G401 (cell line): Measurements from ENCODE around the gene ST6GAL2. TPM values are rescaled to one million over a fixed set of nuclear protein-coding genes. Genes with fewer than 3 reads are reported as not detected.

Experiments used
- DNase-seq: peaks from one replicate; pipeline ENCODE4 v3.0.0-alpha.2; 2015; ENCODE audit warnings: low spot score
- in situ Hi-C: cut with HindIII; loops from 2 replicates; pipeline ENCODE4 v1.10.0; 2016; ENCODE audit warnings: low sequenced_read_pairs, mixed read lengths
- total RNA-seq: library from RNA; depleted of rRNA; stranded (reverse); fragments of >200 nt; shearing (Covaris generic); gene quantifications from 2 replicates; pipeline ENCODE4 v1.2.3, GENCODE V29; 2014; rRNA removed

ST6GAL2 gene
- total RNA-seq, result not detected in 2 replicates

GRCh38 chr2:106885971-106886915 is at the start of gene ST6GAL2:
Gene ST6GAL2 (minus strand): TSS chr2:106886167. CDS start chr2:106843977, 42,190 bp downstream.
- in situ Hi-C loops, result no loop called here

DNA sequence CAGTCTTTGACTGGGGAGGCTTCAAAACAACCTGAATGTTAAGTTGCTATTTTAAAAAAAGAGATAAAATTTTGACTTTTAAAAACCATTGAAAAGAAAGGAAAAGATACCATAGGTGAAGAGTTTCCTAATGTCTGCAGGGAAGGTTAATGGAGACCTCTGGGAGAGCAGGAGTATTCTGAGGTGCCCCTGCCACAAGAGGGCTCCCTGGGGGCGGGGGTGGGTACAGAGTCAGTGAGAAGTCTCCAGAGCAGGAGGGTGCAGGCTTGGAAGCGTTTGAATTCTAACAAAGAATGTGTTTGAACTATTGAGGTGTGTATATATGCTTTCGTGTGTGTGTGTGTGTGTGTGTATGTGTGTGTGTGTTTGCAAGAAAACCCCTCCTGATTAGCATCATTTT is 46.7 kb upstream of the ST6GAL2 start:
- in situ Hi-C loops, result no loop called here
- DNase-seq, result no peak

More at GRCh38 chr2:106885971-106886915, at the start of gene ST6GAL2:
- DNase-seq, result no peak

DNA sequence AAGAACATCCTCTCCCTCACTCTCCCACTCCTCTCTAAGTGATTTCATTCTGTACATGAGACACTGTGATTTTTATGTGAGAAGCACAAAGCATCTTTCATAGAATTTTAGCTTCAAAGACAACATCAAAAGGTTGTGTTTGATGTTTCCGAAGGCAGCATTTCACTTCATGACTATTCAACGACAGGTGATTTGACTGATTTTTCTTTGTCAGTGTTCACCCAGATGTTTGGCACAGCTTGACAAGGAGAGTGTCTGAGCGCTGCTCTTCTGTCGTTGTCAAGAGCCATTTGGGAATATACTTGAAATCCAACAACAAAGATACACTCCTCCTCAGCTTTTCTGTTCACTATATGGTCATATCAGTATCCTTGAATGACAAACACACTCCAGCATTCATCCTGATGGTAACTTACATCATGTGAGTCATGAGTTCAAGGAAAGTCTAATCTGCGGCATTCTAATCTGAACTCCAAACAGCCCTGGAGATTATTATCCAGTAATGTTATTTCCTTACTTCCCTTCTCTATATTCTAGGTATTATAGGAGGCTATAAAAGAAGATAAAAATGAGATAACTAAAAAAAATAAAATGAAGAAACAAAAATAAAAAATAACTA is 45.9 kb upstream of the ST6GAL2 start:
- in situ Hi-C loops, result no loop called here

DNA sequence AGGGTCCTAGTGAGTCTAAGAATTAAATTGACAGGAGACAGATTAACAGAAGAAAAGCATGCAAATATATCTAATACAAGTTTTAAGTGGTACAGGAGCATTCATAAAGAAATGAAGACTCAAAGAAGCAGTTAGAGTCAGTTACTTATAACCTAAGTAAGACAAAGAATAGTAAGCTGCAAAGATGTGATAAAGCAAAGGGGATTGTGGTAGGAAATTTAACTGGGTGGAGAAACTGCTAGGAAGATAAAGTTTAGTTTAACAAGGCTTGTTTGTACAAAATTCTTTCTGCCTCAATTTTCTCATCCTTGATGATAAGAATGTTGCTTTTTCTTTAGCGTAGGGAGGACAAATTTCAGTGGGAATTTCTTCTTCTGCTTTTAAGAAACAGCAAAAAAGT is 35.5 kb upstream of the ST6GAL2 start:
- in situ Hi-C loops, result no loop called here
- no peak for DNase-seq

More for the DNA sequence above, 45.9 kb upstream of the ST6GAL2 start:
- no peak for DNase-seq

- in situ Hi-C loops, result no loop called here
These were observed 33.0 kb upstream of the ST6GAL2 start for GRCh38 chr2:106919012-106919411.

DNA sequence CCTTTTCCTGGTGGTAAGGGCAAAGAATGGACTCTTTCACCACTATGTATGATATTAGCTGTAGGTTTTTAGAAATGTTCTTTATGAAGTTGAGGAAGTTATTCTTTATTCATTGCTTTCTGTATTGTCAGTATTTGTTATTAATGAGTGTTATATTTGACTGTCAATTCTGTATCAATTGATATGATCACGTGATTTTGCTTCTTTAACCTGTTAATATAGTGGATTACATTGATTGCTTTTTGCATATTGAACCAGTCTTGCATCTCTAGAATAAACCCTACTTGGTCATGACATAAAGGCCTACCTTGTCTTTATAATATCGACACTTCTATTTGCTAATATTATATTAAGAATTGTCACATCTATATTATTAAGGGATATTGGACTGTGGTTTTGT is 18.3 kb upstream of the ST6GAL2 start:
- no peak for DNase-seq
- in situ Hi-C loops, result no loop called here

More at GRCh38 chr2:106919012-106919411, 33.0 kb upstream of the ST6GAL2 start:
- no peak for DNase-seq

DNA sequence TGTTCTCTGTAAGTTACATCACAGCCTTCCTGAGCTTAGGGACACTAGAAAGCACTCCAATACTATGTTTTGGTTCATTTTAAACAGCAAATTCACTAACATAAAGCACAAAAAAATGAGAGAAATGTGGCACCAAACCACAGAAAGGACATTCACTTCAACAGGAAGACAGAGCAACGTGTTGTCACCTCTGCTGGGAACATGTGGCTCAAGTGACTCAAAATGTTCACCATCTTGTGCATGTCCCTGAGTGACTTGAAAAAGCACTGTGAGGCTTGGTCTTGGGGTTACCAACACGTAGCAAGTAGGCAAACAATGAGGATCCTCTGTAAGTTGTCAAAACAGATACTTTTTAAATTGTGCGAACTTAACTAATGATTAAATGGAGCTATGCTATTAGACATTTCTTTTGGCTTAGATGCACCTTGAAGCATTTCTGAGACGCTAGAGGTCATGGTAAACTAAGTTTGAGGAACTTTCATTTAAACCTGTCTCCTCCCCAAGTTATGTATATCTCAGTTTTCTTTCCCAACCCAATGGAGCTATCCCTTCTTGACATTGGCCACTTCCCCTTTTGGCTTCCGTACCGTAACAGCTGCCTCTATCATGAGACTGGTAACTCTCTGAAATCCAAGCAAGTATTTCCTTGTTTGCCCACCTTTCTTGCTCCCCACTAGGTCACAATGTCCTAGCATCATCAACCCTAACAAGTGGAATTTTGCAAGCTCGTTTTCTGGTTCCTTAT is 14.0 kb upstream of the ST6GAL2 start:
- no peak for DNase-seq
- in situ Hi-C loops, result no loop called here

GRCh38 chr2:106894545-106894944 is 8.6 kb upstream of the ST6GAL2 start:
- DNase-seq, result no peak
- in situ Hi-C loops, result no loop called here

DNA sequence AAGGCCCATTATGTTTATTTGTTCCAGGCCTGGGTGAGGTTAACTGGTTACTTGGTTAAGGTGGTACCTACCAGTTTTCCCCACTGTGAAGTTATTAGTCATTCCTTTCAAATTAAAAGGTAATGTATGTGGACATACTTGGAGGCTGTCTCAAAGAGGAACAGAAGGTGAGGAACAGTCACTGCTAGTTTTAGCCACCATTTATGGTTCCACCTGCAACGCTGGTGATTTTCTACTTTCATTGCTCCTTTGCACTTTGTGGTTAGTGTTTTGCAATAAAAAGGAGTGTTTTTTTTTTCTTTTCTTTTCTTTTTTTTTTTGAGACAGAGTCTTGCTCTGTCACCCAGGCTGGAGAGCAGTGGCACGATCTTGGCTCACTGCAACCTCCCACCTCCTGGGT is 6.1 kb upstream of the ST6GAL2 start:
- in situ Hi-C loops, result no loop called here
- no peak for DNase-seq

DNA sequence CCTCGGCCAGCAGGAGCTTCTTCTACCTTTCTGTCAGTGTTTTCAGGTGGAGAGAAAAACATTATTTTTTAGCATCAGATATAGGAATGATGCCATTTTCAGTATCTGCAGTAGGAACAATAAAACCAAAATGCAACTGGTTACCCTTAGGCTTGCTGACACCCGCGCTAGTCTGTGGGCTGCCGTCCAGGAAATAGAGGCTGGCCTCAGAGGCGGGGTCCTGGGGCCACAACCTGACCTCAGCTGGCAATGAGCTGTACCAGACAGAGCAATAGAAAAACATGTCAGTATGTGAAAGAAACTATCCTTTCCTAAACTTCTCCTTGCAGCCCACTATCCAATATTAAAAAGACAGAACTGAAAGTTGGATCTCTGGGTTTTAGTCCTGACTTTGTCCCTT is 4.6 kb upstream of the ST6GAL2 start:
- in situ Hi-C loops, result no loop called here
- DNase-seq, result no peak

DNA sequence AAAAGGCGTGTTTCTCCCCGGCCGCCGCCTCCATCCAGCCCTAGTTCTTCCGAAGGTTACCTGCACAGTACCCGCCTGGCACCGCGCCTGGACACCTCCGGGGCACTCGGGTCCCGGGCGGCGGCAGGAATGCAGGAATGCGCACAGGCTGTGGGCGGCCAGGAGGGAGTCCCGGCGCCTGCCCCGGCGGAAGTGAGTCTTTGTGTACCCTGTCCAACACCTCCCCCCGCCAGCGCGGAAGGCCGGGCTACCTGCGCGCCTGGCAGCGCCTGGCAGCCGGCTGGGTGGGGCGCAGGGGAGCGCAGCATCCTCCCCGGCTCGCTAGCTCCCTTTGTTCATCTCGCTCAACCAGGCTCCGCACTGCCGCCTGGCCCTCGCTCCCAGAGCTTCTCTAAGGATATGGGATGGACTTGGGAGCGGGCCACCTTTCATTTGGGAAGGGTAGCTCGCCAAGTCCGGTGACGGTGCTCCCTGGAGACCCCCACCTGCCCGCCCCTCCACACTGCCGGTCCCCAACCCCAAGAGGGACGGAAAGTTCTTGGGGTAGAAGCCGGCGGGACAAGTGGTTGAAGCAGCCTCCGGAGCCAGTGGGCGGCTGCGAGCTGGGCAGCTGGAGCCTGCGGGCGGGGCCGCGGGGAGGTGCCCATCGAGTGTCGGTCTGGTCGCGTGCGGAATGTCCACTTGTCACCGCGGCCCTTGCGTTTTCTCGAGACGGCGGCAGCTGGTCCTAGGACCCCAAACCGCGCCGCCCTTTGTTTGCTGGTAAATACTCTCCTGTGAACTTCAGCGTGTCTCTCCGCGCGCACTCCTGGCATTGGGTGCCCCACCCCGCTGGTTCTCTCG is 1.2 kb upstream of the ST6GAL2 start:
- in situ Hi-C loops, result no loop called here
- no peak for DNase-seq

DNA sequence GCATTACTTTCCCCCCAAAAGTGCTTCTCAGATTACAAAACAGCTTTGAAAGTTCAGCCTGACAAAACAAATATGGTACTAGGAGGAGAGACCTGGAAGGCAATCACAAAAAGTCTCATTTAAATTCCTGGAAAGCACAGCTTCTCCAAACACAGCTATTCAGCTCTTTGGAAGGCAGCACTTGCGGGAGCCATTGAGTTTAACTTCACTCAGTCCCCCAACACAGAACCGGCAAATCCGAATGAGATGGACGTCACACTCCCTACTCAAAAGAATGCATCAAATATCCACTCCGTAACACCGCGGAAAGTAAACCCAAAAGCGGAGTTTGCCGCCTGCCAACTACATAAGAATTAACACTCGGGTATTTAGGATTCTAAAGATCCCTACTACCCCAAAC is 638 bp downstream of the ST6GAL2 start:
- in situ Hi-C loops, result no loop called here
- peak; percentile 20 for DNase-seq

DNA sequence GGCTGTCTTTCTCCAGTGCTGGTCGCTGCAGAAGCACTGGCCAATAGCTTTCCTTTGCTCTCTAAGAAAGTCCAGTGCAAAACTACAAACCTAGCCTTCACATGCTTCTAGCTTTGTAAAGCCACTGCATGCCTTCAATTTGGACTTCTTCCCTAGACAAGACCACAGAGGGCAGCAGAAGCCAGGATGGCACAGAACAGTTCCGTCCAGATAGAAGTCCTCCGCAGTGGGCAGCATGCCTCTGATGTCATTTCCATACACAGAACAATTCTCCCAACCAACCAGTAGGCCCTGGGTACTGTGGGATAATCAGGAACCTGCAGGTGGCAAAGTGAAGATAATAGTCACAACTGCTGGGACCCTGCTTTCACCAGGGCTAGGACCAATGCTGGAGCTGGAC is 3.3 kb downstream of the ST6GAL2 start:
- in situ Hi-C loops, result no loop called here
- DNase-seq, result no peak

DNA sequence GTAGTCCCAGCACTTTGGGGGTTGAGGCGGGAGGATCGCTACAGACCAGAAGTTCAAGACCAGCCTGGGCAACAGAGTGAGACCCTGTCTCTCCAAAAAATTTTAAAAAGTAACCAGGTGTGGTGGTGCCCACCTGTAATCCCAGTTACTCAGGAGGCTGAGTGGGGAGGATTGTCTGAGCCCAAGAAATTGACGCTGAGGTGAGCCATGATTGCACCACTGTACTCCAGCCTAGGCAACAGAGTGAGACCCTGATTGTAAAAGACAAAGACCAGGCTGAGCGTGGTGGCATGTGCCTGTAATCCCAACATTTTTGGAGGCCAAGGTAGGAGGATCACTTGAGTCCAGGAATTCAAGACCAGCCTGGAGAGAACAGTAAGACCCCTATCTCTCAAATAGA is 7.8 kb downstream of the ST6GAL2 start:
- in situ Hi-C loops, result no loop called here
- no peak for DNase-seq

- in situ Hi-C loops, result no loop called here
- no peak for DNase-seq
These were observed 9.3 kb downstream of the ST6GAL2 start for GRCh38 chr2:106876699-106877098.

- in situ Hi-C loops, result no loop called here
- no peak for DNase-seq
These were observed 16.3 kb downstream of the ST6GAL2 start for GRCh38 chr2:106869512-106870275.

- DNase-seq, result no peak
- in situ Hi-C loops, result no loop called here
These were observed 17.7 kb downstream of the ST6GAL2 start for GRCh38 chr2:106868275-106868674.
